OCI-LY7 (cell line): Measurements from ENCODE around the gene RNF32.

Experiments
- CTCF ChIP-seq: fragments of 200-600 bp; sonication (generic); conservative IDR thresholded peaks from 2 replicates; pipeline ENCODE4 v1.5.1; 2014; ENCODE audit warnings: mild to moderate bottlenecking, antibody characterized with exemption, low read length, moderate library complexity, mixed read lengths
- EZH2phosphoT487 ChIP-seq: fragments of 200-600 bp; sonication (generic); IDR thresholded peaks from 2 replicates; pipeline ENCODE4 v1.6.1; 2018; ENCODE audit warnings: low read depth, borderline replicate concordance, mild to moderate bottlenecking, mixed run types, antibody characterized with exemption, low read length, moderate library complexity, mixed read lengths

DNA sequence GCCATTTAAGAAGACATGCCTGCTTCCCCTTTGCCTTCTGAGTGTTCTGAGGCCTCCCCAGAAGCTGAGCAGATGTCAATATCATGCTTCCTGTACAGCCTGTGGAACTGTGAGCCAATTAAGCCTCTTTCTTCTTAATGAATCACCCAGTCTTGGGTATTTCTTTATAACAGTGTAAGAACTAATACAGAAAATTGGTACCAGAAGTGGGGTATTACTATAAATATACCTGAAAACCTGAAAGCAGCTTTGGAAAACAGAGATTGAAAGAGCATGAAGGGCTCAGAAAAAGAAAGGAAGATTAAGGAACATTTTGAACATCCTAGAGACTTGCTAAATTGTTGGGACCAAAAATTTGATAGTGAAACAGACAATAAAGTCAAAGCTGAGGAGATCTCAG lies 12.0 kb upstream of the RNF32 start:
- TF ChIP-seq CTCF (no peak), EZH2phosphoT487 (no peak)
